K562 (cell line): ENCODE data around the gene ZNF586. TPM values are rescaled to one million over a fixed set of nuclear protein-coding genes. Genes with fewer than 3 reads are reported as not detected.

Source experiments
- EP400 ChIP-seq: fragments of 450-650 bp; IDR thresholded peaks from 2 replicates; pipeline ENCODE4 v1.6.1; 2017; ENCODE audit warnings: antibody characterized with exemption, mild to moderate bottlenecking, moderate library complexity
- FUS ChIP-seq: fragments of 200-400 bp; formaldehyde crosslinking; optimal IDR thresholded peaks from 2 replicates; pipeline ENCODE3; 2017; ENCODE audit warnings: low read depth, low read length
- GTF2F1 ChIP-seq: IDR thresholded peaks from 2 replicates; pipeline ENCODE4 v1.6.1; 2011; ENCODE audit warnings: low read depth, low read length, improper control_type of control experiment
- KAT7 ChIP-seq: sonication (generic); formaldehyde crosslinking; IDR thresholded peaks from 2 replicates; pipeline ENCODE4 v1.8.0; 2022; ENCODE audit warnings: missing genetic modification reagents, mild to moderate bottlenecking, borderline replicate concordance
- KDM5B ChIP-seq: fragments of 200-600 bp; sonication (generic); IDR thresholded peaks from 2 replicates; pipeline ENCODE4 v1.6.1; 2012; ENCODE audit warnings: low read depth, mild to moderate bottlenecking, moderate library complexity, low read length, control low read depth, inconsistent platforms; ENCODE audit not compliant: insufficient replicate concordance
- L3MBTL2 ChIP-seq: fragments of 450-650 bp; IDR thresholded peaks from 2 replicates; pipeline ENCODE4 v1.6.1; 2016; ENCODE audit warnings: mild to moderate bottlenecking, moderate library complexity
- NCOA2 ChIP-seq, 2 experiments: fragments of 450-650 bp; IDR thresholded peaks; 2 replicates each; pipeline ENCODE4 v1.6.1; 2018; ENCODE audit warnings: mild to moderate bottlenecking in 2 of 2, moderate library complexity in 1 of 2; ENCODE audit not compliant: partially characterized antibody in 2 of 2
- NEUROD1 ChIP-seq: fragments of 150-350 bp; IDR thresholded peaks from 2 replicates; pipeline ENCODE4 v1.6.1; 2014; ENCODE audit warnings: borderline replicate concordance, low read length, low read depth; ENCODE audit not compliant: partially characterized antibody
- NRF1 ChIP-seq, 2 experiments: fragments of 450-650 bp; IDR thresholded peaks in 1 of 2; conservative IDR thresholded peaks in 1 of 2; 2 replicates each; pipeline ENCODE4 v1.6.1; 2014; ENCODE audit warnings: mild to moderate bottlenecking in 2 of 2
- RAD51 ChIP-seq: fragments of 450-650 bp; IDR thresholded peaks from 2 replicates; pipeline ENCODE4 v1.7.1; 2016; ENCODE audit warnings: low read depth, mild to moderate bottlenecking, borderline replicate concordance
- ZC3H11A ChIP-seq: IDR thresholded peaks from 2 replicates; pipeline ENCODE4 v1.6.1; 2012; ENCODE audit warnings: low read depth, low read length, improper control_type of control experiment
- ZNF197 ChIP-seq: fragments of 200-800 bp; sonication (Bioruptor generic); IDR thresholded peaks from 2 replicates; pipeline ENCODE4 v1.6.1; 2016; ENCODE audit warnings: low read depth, missing genetic modification characterization, missing compliant biosample characterization
- ZNF282 ChIP-seq: sonication (generic); formaldehyde crosslinking; IDR thresholded peaks from 2 replicates; pipeline ENCODE4 v1.8.1; 2023; ENCODE audit warnings: missing genetic modification reagents
- polyA plus RNA-seq, 8 experiments: library from polyadenylated mRNA; depleted of rRNA in 4 of 8; stranded (reverse) in 5 of 8; unstranded in 3 of 8; fragments of >200 nt; fragmentation: Nextera tagmentation in 2 of 8; fragmentation: Illumina TruSeq in 1 of 8; extraction: Ambion mirVana in 2 of 8; extraction: Trizol in 1 of 8; gene quantifications; 2 replicates each; pipeline versions ENCODE4 v1.2.1 to v1.2.3, GENCODE V29; 2011 to 2014; ENCODE audit warnings: inconsistent platforms in 1 of 8, missing spikeins in 1 of 8
- total RNA-seq, 7 experiments: library from RNA; depleted of rRNA in 6 of 7; stranded (reverse); fragments of >200 nt in 6 of 7; fragmentation: Illumina TruSeq in 2 of 7; extraction: Trizol in 2 of 7; gene quantifications; 2 replicates each; pipeline versions ENCODE4 v1.2.1 to v1.2.3, GENCODE V29; 2011 to 2021; ENCODE audit warnings: low replicate concordance in 1 of 7
- TF ChIP-seq, protein P1 (sequence below): fragments of 250-450 bp; sonication (Bioruptor Pico); IDR thresholded peaks from 2 replicates; pipeline ENCODE4 v1.8.0; 2022; ENCODE audit warnings: moderate library complexity, mild to moderate bottlenecking, inconsistent platforms
- TF ChIP-seq, protein P2 (sequence below): sonication (generic); formaldehyde crosslinking; IDR thresholded peaks from 2 replicates; pipeline ENCODE4 v1.8.0; 2023; ENCODE audit warnings: mild to moderate bottlenecking, missing genetic modification reagents
- TF ChIP-seq, protein P3 (sequence below), 2 experiments: IDR thresholded peaks in 1 of 2; conservative IDR thresholded peaks in 1 of 2; 2 replicates each; pipeline ENCODE4 v1.6.1; 2016; ENCODE audit warnings: low read depth in 2 of 2, mild to moderate bottlenecking in 1 of 2, missing compliant biosample characterization in 1 of 2, missing genetic modification characterization in 1 of 2, moderate library complexity in 1 of 2
- TF ChIP-seq, protein P4 (sequence below): fragments of 250-450 bp; sonication (Bioruptor Pico); IDR thresholded peaks from 2 replicates; pipeline ENCODE4 v1.8.0; 2022; ENCODE audit warnings: inconsistent platforms

Gene ZNF586
- total and polyA plus RNA-seq, 9 of the 15 experiments (the other 6 are each of a cell fraction or from before 2014, with no cell fraction given): 2.5 to 12.6 (median 8.4) TPM

DNA sequence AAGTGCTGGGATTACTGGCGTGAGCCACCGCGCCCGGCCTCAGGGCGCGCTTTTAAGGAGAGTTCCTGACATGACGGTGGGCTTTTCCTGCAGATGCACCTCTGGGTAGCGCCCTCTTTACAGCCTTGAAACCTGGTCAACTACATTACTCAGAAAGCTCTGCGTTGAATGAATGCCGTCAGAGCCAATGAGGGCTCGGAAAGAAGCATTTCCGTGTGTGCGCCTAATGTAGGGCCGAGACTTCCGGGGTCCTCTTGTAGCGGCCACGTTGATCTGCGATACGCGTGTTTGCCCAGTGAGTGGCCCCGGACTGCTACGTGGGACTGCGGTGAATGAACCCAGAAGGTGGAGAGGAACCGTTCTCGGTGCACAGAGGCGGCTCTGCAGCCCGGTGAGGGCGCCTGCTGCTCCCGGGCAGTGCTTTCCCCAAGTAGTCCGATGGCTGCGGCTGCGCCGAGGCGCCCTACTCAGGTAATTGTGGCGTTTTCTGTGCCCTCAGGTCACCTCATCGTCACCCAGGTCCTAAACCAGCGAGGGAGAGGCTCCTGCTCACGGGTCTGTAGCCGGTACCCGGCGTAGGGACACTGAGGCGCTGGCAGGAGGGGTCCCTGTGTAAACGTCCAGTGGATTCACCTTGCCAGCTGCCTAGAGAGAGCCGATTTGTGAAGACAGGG lies 50.1 kb downstream of the ZNF586 start (continued):
- TF ChIP-seq EP400 (peak; percentile 98), KAT7 (CRISPR knock-in tag) (peak; percentile 26; the same call in 1 of the 2 replicates), KDM5B (peak; percentile 81), RAD51 (no peak), L3MBTL2 (peak; percentile 58), ZNF197 (CRISPR knock-in tag) (no peak), GTF2F1 (no peak), NCOA2 (IDR thresholded peaks at IDR 0.05; ENCODE audit: partially characterized antibody in 2 of 2) (no peak), FUS (no peak), NRF1 (conservative IDR thresholded peaks at IDR 0.05 in 1 of 2, IDR thresholded peaks at IDR 0.05 in 1 of 2) (peak; percentile 66 to 77), ZC3H11A (no peak), NEUROD1 (peak; percentile 26), ZNF282 (CRISPR knock-in tag) (no peak)
- TF ChIP-seq, protein P1, sequence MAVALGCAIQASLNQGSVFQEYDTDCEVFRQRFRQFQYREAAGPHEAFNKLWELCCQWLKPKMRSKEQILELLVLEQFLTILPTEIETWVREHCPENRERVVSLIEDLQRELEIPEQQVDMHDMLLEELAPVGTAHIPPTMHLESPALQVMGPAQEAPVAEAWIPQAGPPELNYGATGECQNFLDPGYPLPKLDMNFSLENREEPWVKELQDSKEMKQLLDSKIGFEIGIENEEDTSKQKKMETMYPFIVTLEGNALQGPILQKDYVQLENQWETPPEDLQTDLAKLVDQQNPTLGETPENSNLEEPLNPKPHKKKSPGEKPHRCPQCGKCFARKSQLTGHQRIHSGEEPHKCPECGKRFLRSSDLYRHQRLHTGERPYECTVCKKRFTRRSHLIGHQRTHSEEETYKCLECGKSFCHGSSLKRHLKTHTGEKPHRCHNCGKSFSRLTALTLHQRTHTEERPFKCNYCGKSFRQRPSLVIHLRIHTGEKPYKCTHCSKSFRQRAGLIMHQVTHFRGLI (CRISPR knock-in tag): no peak
- TF ChIP-seq, protein P2, sequence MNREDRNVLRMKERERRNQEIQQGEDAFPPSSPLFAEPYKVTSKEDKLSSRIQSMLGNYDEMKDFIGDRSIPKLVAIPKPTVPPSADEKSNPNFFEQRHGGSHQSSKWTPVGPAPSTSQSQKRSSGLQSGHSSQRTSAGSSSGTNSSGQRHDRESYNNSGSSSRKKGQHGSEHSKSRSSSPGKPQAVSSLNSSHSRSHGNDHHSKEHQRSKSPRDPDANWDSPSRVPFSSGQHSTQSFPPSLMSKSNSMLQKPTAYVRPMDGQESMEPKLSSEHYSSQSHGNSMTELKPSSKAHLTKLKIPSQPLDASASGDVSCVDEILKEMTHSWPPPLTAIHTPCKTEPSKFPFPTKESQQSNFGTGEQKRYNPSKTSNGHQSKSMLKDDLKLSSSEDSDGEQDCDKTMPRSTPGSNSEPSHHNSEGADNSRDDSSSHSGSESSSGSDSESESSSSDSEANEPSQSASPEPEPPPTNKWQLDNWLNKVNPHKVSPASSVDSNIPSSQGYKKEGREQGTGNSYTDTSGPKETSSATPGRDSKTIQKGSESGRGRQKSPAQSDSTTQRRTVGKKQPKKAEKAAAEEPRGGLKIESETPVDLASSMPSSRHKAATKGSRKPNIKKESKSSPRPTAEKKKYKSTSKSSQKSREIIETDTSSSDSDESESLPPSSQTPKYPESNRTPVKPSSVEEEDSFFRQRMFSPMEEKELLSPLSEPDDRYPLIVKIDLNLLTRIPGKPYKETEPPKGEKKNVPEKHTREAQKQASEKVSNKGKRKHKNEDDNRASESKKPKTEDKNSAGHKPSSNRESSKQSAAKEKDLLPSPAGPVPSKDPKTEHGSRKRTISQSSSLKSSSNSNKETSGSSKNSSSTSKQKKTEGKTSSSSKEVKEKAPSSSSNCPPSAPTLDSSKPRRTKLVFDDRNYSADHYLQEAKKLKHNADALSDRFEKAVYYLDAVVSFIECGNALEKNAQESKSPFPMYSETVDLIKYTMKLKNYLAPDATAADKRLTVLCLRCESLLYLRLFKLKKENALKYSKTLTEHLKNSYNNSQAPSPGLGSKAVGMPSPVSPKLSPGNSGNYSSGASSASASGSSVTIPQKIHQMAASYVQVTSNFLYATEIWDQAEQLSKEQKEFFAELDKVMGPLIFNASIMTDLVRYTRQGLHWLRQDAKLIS (CRISPR knock-in tag): peak; percentile 54; the same call in 1 of the 2 replicates
- TF ChIP-seq, protein P3, sequence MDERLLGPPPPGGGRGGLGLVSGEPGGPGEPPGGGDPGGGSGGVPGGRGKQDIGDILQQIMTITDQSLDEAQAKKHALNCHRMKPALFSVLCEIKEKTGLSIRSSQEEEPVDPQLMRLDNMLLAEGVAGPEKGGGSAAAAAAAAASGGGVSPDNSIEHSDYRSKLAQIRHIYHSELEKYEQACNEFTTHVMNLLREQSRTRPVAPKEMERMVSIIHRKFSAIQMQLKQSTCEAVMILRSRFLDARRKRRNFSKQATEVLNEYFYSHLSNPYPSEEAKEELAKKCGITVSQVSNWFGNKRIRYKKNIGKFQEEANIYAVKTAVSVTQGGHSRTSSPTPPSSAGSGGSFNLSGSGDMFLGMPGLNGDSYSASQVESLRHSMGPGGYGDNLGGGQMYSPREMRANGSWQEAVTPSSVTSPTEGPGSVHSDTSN (CRISPR knock-in tag; IDR thresholded peaks at IDR 0.05; ENCODE audit: low read depth): peak; percentile 74
- TF ChIP-seq, protein P3 (tag; conservative IDR thresholded peaks at IDR 0.05; ENCODE audit: low read depth): peak; percentile 98
- TF ChIP-seq, protein P4, sequence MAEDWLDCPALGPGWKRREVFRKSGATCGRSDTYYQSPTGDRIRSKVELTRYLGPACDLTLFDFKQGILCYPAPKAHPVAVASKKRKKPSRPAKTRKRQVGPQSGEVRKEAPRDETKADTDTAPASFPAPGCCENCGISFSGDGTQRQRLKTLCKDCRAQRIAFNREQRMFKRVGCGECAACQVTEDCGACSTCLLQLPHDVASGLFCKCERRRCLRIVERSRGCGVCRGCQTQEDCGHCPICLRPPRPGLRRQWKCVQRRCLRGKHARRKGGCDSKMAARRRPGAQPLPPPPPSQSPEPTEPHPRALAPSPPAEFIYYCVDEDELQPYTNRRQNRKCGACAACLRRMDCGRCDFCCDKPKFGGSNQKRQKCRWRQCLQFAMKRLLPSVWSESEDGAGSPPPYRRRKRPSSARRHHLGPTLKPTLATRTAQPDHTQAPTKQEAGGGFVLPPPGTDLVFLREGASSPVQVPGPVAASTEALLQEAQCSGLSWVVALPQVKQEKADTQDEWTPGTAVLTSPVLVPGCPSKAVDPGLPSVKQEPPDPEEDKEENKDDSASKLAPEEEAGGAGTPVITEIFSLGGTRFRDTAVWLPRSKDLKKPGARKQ: no peak
